AG04450 (cell line): ENCODE data around the gene WDR82. TPM values are rescaled to one million over a fixed set of nuclear protein-coding genes. Genes with fewer than 3 reads are reported as not detected.
"Not testable (repeated sequence)": the region's sequence is repeated elsewhere in the genome, so short reads cannot be mapped to it uniquely, and the experiment has no call there.

Source experiments
- CTCF ChIA-PET: fragments of 300-600, 350-600 bp; formaldehyde crosslinking; extraction: SDS; loops from one replicate; lab custom pipeline; 2022; ENCODE audit warnings: antibody characterized with exemption, inconsistent platforms; lab: Charles Lee
- POLR2A ChIA-PET: fragments of 350-600 bp; formaldehyde crosslinking; extraction: SDS; loops from one replicate; lab custom pipeline; 2021; ENCODE audit warnings: antibody characterized with exemption, inconsistent platforms; lab: Yijun Ruan, JAX
- DNase-seq: peaks from one replicate; pipeline ENCODE4 v3.0.0-alpha.2; 2011; ENCODE audit warnings: low read depth, low spot score
- H3K27ac ChIP-seq: one replicate; pipeline ENCODE4 v1.5.1; 2012; ENCODE audit warnings: low read depth, low read length, control low read depth
- H3K27me3 ChIP-seq: one replicate; pipeline ENCODE4 v1.6.0; 2012; ENCODE audit warnings: low read length; ENCODE audit not compliant: control insufficient read depth, insufficient read depth
- H3K4me3 ChIP-seq: 2 replicates; pipeline ENCODE4 v1.5.1; 2011; ENCODE audit warnings: mild to moderate bottlenecking, low read depth, low read length, control low read depth
- H3K9me3 ChIP-seq: 2 replicates; pipeline ENCODE4 v1.5.1; 2012; ENCODE audit warnings: low read length; ENCODE audit not compliant: control insufficient read depth, insufficient read depth
- CTCF ChIP-seq: IDR thresholded peaks from 2 replicates; pipeline ENCODE4 v1.5.1; 2011; ENCODE audit warnings: low read depth, low read length, control low read depth, inconsistent platforms
- polyA plus RNA-seq: library from polyadenylated mRNA; depleted of rRNA; stranded (reverse); fragments of >200 nt; gene quantifications from 2 replicates; pipeline ENCODE4 v1.2.3, GENCODE V29; 2011

The WDR82 gene
- polyA plus RNA-seq, 1 experiment: 77.6 TPM

DNA sequence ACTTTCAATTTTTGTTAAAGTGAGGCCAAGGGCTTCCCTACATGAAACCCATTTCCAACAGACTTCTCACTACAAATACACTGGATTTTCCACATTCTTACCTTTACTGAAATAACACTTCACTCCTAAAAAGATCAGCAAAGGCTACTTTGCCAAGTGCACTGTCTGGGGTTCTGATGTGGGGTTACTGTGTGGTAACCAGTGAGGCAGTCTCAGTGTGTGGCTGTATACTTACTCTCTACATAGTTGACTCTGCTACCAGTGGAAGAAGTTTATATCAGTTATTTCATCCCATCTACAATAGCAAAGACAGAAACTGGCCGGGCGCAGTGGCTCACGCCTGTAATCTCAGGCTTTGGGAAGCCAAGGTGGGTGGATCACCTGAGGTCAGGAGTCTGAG, 5.6 kb downstream of the WDR82 start:
- H3K27me3 ChIP-seq: no peaks in the 10 kb centered on the region
- ChIA-PET POLR2A (no interaction called here), CTCF (interaction anchor here (1.4 kb wide), 1 partner anchor 35 kb away, joined by 4 read pairs; no protein-coding TSS in a partner anchor)
- no peak overlapping the region for H3K4me3 ChIP-seq
- TF ChIP-seq CTCF: no peak
- H3K9me3 ChIP-seq: peaks cover 3% of the 10 kb centered on the region; the same call in 1 of the 2 replicates
- no peak for DNase-seq
- no peak overlapping the region for H3K27ac ChIP-seq

- H3K27ac ChIP-seq, H3K9me3 ChIP-seq, POLR2A ChIA-PET, H3K4me3 ChIP-seq, H3K27me3 ChIP-seq, DNase-seq: not testable (repeated sequence)
- CTCF ChIA-PET: interaction anchor here (0.6 to 1.4 kb wide), 2 partner anchors 34 to 120 kb away, joined by 3 to 4 read pairs; no protein-coding TSS in a partner anchor
Measured at GRCh38 chr3:52272172-52272571, 6.3 kb downstream of the WDR82 start.

DNA sequence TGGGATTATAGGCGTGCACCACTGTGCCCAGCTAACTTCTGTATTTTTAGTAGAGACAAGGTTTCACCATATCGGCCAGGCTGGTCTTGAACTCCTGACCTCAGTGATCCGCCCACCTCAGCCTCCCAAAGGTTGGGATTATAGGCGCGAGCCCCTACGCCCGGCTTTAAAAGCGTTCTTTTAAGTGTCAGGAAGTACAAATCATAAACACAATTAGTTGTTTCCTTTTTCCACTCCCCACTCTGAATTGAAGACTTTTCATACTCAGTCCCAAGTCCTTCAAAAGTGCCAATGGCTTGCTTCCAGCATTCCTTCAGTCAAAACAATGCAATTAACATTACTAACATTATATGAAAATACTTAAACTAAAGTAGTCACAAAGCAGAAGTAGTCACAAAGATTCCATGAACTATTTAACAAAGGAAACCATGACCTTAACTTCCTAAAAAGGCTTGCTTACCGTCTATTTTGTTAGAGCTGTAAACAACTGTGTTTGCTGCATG, 8.1 kb downstream of the WDR82 start:
- no peak for TF ChIP-seq CTCF
- H3K27me3 ChIP-seq: no peaks in the 10 kb centered on the region
- POLR2A ChIA-PET: interaction anchor here (1.0 kb wide), 1 partner anchor 35 kb away, joined by 5 read pairs; no protein-coding TSS in a partner anchor
- no peaks in the 10 kb centered on the region for H3K9me3 ChIP-seq
- H3K4me3 ChIP-seq: no peak overlapping the region
- CTCF ChIA-PET: no interaction called here
- H3K27ac ChIP-seq: no peak overlapping the region
- no peak for DNase-seq

GRCh38 chr3:52269776-52270175, 8.7 kb downstream of the WDR82 start:
- H3K27me3 ChIP-seq: no peaks in the 10 kb centered on the region
- ChIA-PET CTCF (no interaction called here), POLR2A (no interaction called here)
- DNase-seq: no peak
- no peak overlapping the region for H3K4me3 ChIP-seq
- H3K27ac ChIP-seq: no peak overlapping the region
- H3K9me3 ChIP-seq: no peaks in the 10 kb centered on the region
- no peak for TF ChIP-seq CTCF

GRCh38 chr3:52268036-52268435, 10.4 kb downstream of the WDR82 start:
- H3K4me3 ChIP-seq: no peak overlapping the region
- no peaks in the 10 kb centered on the region for H3K9me3 ChIP-seq
- ChIA-PET POLR2A (no interaction called here), CTCF (no interaction called here)
- 0 out of 2 replicates have a peak, but pooled peaks have one; percentile 3 for TF ChIP-seq CTCF
- no peak overlapping the region for H3K27ac ChIP-seq
- no peak for DNase-seq
- no peaks in the 10 kb centered on the region for H3K27me3 ChIP-seq
